GM12878 (cell line): ENCODE data around the gene ANAPC7. TPM values are rescaled to one million over a fixed set of nuclear protein-coding genes. Genes with fewer than 3 reads are reported as not detected.

Experiments used
- ASH2L ChIP-seq: fragments of 300-600, 200-600 bp; sonication (generic); IDR thresholded peaks from 2 replicates; pipeline ENCODE4 v1.6.1; 2017; ENCODE audit warnings: low read depth, mild to moderate bottlenecking, borderline replicate concordance
- BMI1 ChIP-seq: fragments of 450-650 bp; IDR thresholded peaks from 2 replicates; pipeline ENCODE4 v1.6.1; 2016; ENCODE audit warnings: mild to moderate bottlenecking, moderate library complexity, borderline replicate concordance
- CBFB ChIP-seq: IDR thresholded peaks from 2 replicates; pipeline ENCODE4 v1.6.1; 2016; ENCODE audit warnings: antibody characterized with exemption, low read depth
- HDAC6 ChIP-seq: fragments of 200-600 bp; sonication (generic); IDR thresholded peaks from one replicate; pipeline ENCODE4 v1.8.0; 2017; ENCODE audit warnings: antibody characterized with exemption; ENCODE audit not compliant: unreplicated experiment
- IRF5 ChIP-seq: fragments of 450-650 bp; IDR thresholded peaks from 2 replicates; pipeline ENCODE4 v1.6.1; 2017; ENCODE audit warnings: borderline replicate concordance
- LARP7 ChIP-seq: fragments of 450-650 bp; IDR thresholded peaks from 2 replicates; pipeline ENCODE4 v1.6.1; 2017; ENCODE audit warnings: mild to moderate bottlenecking
- NFIC ChIP-seq: IDR thresholded peaks from 2 replicates; pipeline ENCODE4 v1.6.1; 2012; ENCODE audit warnings: low read depth, mild to moderate bottlenecking, inconsistent platforms, low read length, moderate library complexity
- NR2F1 ChIP-seq: fragments of 450-650 bp; conservative IDR thresholded peaks from 2 replicates; pipeline ENCODE4 v1.6.1; 2017; ENCODE audit warnings: mild to moderate bottlenecking
- PML ChIP-seq: IDR thresholded peaks from 2 replicates; pipeline ENCODE4 v1.6.1; 2012; ENCODE audit warnings: low read length, inconsistent platforms
- POU2F2 ChIP-seq: IDR thresholded peaks from 3 replicates; pipeline ENCODE4 v1.6.1; 2011; ENCODE audit warnings: low read depth, mild to moderate bottlenecking, low read length, borderline replicate concordance
- REST ChIP-seq: IDR thresholded peaks from 2 replicates; pipeline ENCODE4 v1.6.1; 2012; ENCODE audit warnings: mild to moderate bottlenecking, low read depth, low read length
- SIN3A ChIP-seq: IDR thresholded peaks from 2 replicates; pipeline ENCODE4 v1.6.1; 2012; ENCODE audit warnings: low read depth, low read length, improper control_type of control experiment
- SREBF1 ChIP-seq: IDR thresholded peaks from 2 replicates; pipeline ENCODE4 v1.6.1; 2012; ENCODE audit warnings: mild to moderate bottlenecking, low read length
- TCF12 ChIP-seq: IDR thresholded peaks from 2 replicates; pipeline ENCODE4 v1.6.1; 2011; ENCODE audit warnings: low read depth, mild to moderate bottlenecking, low read length
- WRNIP1 ChIP-seq: IDR thresholded peaks from 2 replicates; pipeline ENCODE4 v1.6.1; 2011; ENCODE audit warnings: low read depth, low read length, improper control_type of control experiment, borderline replicate concordance
- YY1 ChIP-seq: IDR thresholded peaks from 2 replicates; pipeline ENCODE4 v1.6.1; 2011; ENCODE audit warnings: low read depth, mild to moderate bottlenecking, low read length
- ZNF207 ChIP-seq: fragments of 450-650 bp; IDR thresholded peaks from 2 replicates; pipeline ENCODE4 v1.6.1; 2014; ENCODE audit warnings: antibody characterized with exemption, mild to moderate bottlenecking, borderline replicate concordance
- polyA plus RNA-seq, 11 experiments: library from polyadenylated mRNA; depleted of rRNA in 4 of 11; unstranded in 6 of 11; stranded (reverse) in 5 of 11; fragments of >200 nt; fragmentation: Nextera tagmentation in 4 of 11; fragmentation: Illumina TruSeq in 1 of 11; extraction: Ambion mirVana in 4 of 11; extraction: Trizol in 1 of 11; gene quantifications; 1 replicate in 1 of 11; 2 replicates in 10 of 11; pipeline versions ENCODE4 v1.2.1 to v1.2.3, GENCODE V29; 2011 to 2016; ENCODE audit warnings: inconsistent platforms in 2 of 11, missing spikeins in 2 of 11, low read depth in 1 of 11
- total RNA-seq, 4 experiments: library from RNA; depleted of rRNA in 3 of 4; stranded (reverse); fragments of >200 nt in 3 of 4; fragmentation: Illumina TruSeq in 1 of 4; extraction: Trizol in 1 of 4; gene quantifications; 2 replicates each; pipeline versions ENCODE4 v1.2.1 to v1.2.3, GENCODE V29; 2013 to 2021

Gene ANAPC7
- total and polyA plus RNA-seq, 10 of the 15 experiments (the other 5 are each of a cell fraction or from before 2014, with no cell fraction given) = 24.5 to 77.9 (median 58.6) TPM

- TF ChIP-seq POU2F2 (0 out of 3 replicates have a peak, but pooled peaks have one; percentile 27), HDAC6 (no peak), NFIC (peak; percentile 51; the same call in 1 of the 2 replicates), BMI1 (no peak), ZNF207 (peak; percentile 85; the same call in 1 of the 2 replicates), PML (peak; percentile 85; the same call in 1 of the 2 replicates), YY1 (peak; percentile 97), NR2F1 (no peak), LARP7 (peak; percentile 12; the same call in 1 of the 2 replicates), SREBF1 (no peak), REST (no peak), WRNIP1 (no peak), CBFB (peak; percentile 54; the same call in 1 of the 2 replicates), ASH2L (peak; percentile 85; the same call in 1 of the 2 replicates), TCF12 (no peak), SIN3A (0 out of 2 replicates have a peak, but pooled peaks have one; percentile 42), IRF5 (peak; percentile 96)
- TF ChIP-seq, all 136 proteins: peak for 34
Observed at GRCh38 chr12:110403146-110403975, at the start of gene ANAPC7 (continued).
